HepG2 (cell line): ENCODE data around the gene LDHB. TPM values are rescaled to one million over a fixed set of nuclear protein-coding genes. Genes with fewer than 3 reads are reported as not detected.

Experiments used
- ATAC-seq: fragments of 200-7000 bp; cut with Tn5 transposase; 3 replicates; pipeline ENCODE4 v1.9.1; 2020; ENCODE audit warnings: mild to moderate bottlenecking, moderate library complexity
- BruUV-seq: library from RNA; stranded (reverse); fragments of 400-500 nt; replicated peaks from 2 replicates; lab custom pipeline; 2021; lab: Mats Ljungman, UMichigan
- CTCF ChIA-PET: fragments of 300-600 bp; formaldehyde crosslinking; extraction: SDS; loops from one replicate; lab custom pipeline; 2021; ENCODE audit warnings: low total read pairs, inconsistent platforms, low intra/inter-chr PET ratio; lab: Yijun Ruan, JAX
- POLR2A ChIA-PET: fragments of 350-600 bp; sonication (Branson Sonifier 250); formaldehyde crosslinking; loops from one replicate; lab custom pipeline; 2020; ENCODE audit warnings: antibody characterized with exemption, inconsistent platforms; lab: Yijun Ruan, JAX
- DNase-seq: peaks from one replicate; pipeline ENCODE4 v3.0.0-alpha.2; 2015; ENCODE audit warnings: low spot score
- FAIRE-seq: peaks from 3 replicates; lab custom pipeline; 2011; peaks lifted over from hg19 to GRCh38; lab: Jason Lieb, UNC
- H2AFZ ChIP-seq: one replicate; pipeline ENCODE4 v1.6.1; 2011; ENCODE audit warnings: low read length, inconsistent platforms
- H3K27ac ChIP-seq: fragments of 300-600 bp; 3 replicates; pipeline ENCODE4 v1.8.0; 2011; ENCODE audit warnings: mixed run types, mild to moderate bottlenecking, mixed read lengths, low read length, inconsistent platforms; ENCODE audit not compliant: insufficient read depth; ENCODE audit errors: extremely low read length
- H3K27me3 ChIP-seq, 2 experiments: fragments of 200-600 bp in 1 of 2; 2 replicates in 1 of 2; 3 replicates in 1 of 2; pipeline versions ENCODE4 v1.6.0 to v1.8.0; 2011; ENCODE audit warnings: low read length in 2 of 2, mild to moderate bottlenecking in 2 of 2, moderate library complexity in 2 of 2, inconsistent platforms in 1 of 2; ENCODE audit not compliant: insufficient read depth in 2 of 2, control insufficient read depth in 1 of 2
- H3K36me3 ChIP-seq, 2 experiments: fragments of 200-600 bp in 1 of 2; replicated peaks in 1 of 2; 2 replicates in 1 of 2; 3 replicates in 1 of 2; pipeline versions ENCODE4 v1.5.1 to v1.8.0; 2011; ENCODE audit warnings: low read length in 2 of 2, inconsistent platforms in 1 of 2; ENCODE audit not compliant: insufficient read depth in 2 of 2, control insufficient read depth in 1 of 2
- H3K4me1 ChIP-seq: 2 replicates; pipeline ENCODE4 v1.5.1; 2012; ENCODE audit warnings: low read length, inconsistent platforms; ENCODE audit not compliant: insufficient read depth
- H3K4me2 ChIP-seq: 2 replicates; pipeline ENCODE4 v1.6.0; 2011; ENCODE audit warnings: low read depth, low read length, inconsistent platforms
- H3K4me3 ChIP-seq, 3 experiments: fragments of 200-600 bp in 1 of 3; sonication (generic), shearing (Covaris generic) in 1 of 3; replicated peaks in 1 of 3; 2 replicates each; pipeline ENCODE4 v1.5.1; 2011 to 2016; ENCODE audit warnings: low read length in 3 of 3, inconsistent platforms in 2 of 3, low read depth in 2 of 3, mild to moderate bottlenecking in 2 of 3, control low read depth in 1 of 3, mixed read lengths in 1 of 3; ENCODE audit not compliant: insufficient read depth in 1 of 3
- H3K79me2 ChIP-seq: one replicate; pipeline ENCODE4 v1.6.1; 2011; ENCODE audit warnings: low read length, inconsistent platforms; ENCODE audit not compliant: insufficient read depth
- H3K9ac ChIP-seq: 2 replicates; pipeline ENCODE4 v1.6.0; 2011; ENCODE audit warnings: mild to moderate bottlenecking, low read depth, low read length, inconsistent platforms; ENCODE audit not compliant: insufficient read depth
- H3K9me3 ChIP-seq: 2 replicates; pipeline ENCODE4 v1.5.1; 2012; ENCODE audit warnings: mild to moderate bottlenecking, low read length
- H4K20me1 ChIP-seq: 2 replicates; pipeline ENCODE4 v1.6.0; 2011; ENCODE audit warnings: inconsistent platforms, mild to moderate bottlenecking, low read length, moderate library complexity; ENCODE audit not compliant: insufficient read depth
- ARNTL ChIP-seq: sonication (generic); formaldehyde crosslinking; IDR thresholded peaks from 2 replicates; pipeline ENCODE4 v1.4.0; 2020; ENCODE audit warnings: mild to moderate bottlenecking, missing genetic modification reagents
- FOXM1 ChIP-seq: sonication (generic); formaldehyde crosslinking; IDR thresholded peaks from 2 replicates; pipeline ENCODE4 v1.5.0; 2020; ENCODE audit warnings: missing genetic modification reagents
- FOXO1 ChIP-seq: sonication (generic); formaldehyde crosslinking; IDR thresholded peaks from 2 replicates; pipeline ENCODE4 v1.4.0; 2020; ENCODE audit warnings: missing genetic modification reagents
- MED13 ChIP-seq: sonication (generic); formaldehyde crosslinking; IDR thresholded peaks from 2 replicates; pipeline ENCODE4 v1.5.0; 2020; ENCODE audit warnings: missing genetic modification reagents
- MXD4 ChIP-seq: IDR thresholded peaks from 2 replicates; pipeline ENCODE4 v1.6.1; 2016; ENCODE audit warnings: mild to moderate bottlenecking, missing biosample characterization, missing genetic modification reagents
- POLR2G ChIP-seq: fragments of 200-400 bp; formaldehyde crosslinking; IDR thresholded peaks from 2 replicates; pipeline ENCODE4 v1.6.1; 2018; ENCODE audit warnings: mild to moderate bottlenecking, low read depth, low read length, moderate library complexity
- SIX4 ChIP-seq: sonication (generic); formaldehyde crosslinking; IDR thresholded peaks from 2 replicates; pipeline ENCODE4 v1.4.0; 2020; ENCODE audit warnings: missing genetic modification reagents
- SMC3 ChIP-seq: IDR thresholded peaks from 2 replicates; pipeline ENCODE4 v1.6.1; 2011; ENCODE audit warnings: low read length, improper control_type of control experiment
- SPEN ChIP-seq: sonication (generic); formaldehyde crosslinking; IDR thresholded peaks from 2 replicates; pipeline ENCODE4 v1.5.1; 2020; ENCODE audit warnings: low read depth, mild to moderate bottlenecking, missing genetic modification reagents
- TOE1 ChIP-seq: sonication (generic); formaldehyde crosslinking; IDR thresholded peaks from 2 replicates; pipeline ENCODE4 v1.4.0; 2020; ENCODE audit warnings: mild to moderate bottlenecking, missing genetic modification reagents
- TP53 ChIP-seq: sonication (generic); formaldehyde crosslinking; conservative IDR thresholded peaks from 2 replicates; pipeline ENCODE4 v1.4.0; 2020; ENCODE audit warnings: missing genetic modification reagents
- YY1 ChIP-seq: IDR thresholded peaks from 2 replicates; pipeline ENCODE4 v1.6.1; 2011; ENCODE audit warnings: low read length, low read depth, moderate library complexity, mild to moderate bottlenecking; ENCODE audit not compliant: insufficient read depth, insufficient replicate concordance
- ZC3H13 ChIP-seq: sonication (generic); formaldehyde crosslinking; IDR thresholded peaks from 2 replicates; pipeline ENCODE4 v1.8.1; 2023; ENCODE audit warnings: mild to moderate bottlenecking, missing genetic modification reagents, moderate library complexity
- ZFX ChIP-seq: sonication (generic); formaldehyde crosslinking; IDR thresholded peaks from 2 replicates; pipeline ENCODE4 v1.4.0; 2020; ENCODE audit warnings: mild to moderate bottlenecking, low read depth, missing genetic modification reagents, moderate library complexity
- ZNF224 ChIP-seq: sonication (generic); formaldehyde crosslinking; IDR thresholded peaks from 2 replicates; pipeline ENCODE4 v1.5.0; 2020; ENCODE audit warnings: mild to moderate bottlenecking, missing genetic modification reagents
- ZNF30 ChIP-seq: sonication (generic); formaldehyde crosslinking; IDR thresholded peaks from 2 replicates; pipeline ENCODE4 v1.5.0; 2020; ENCODE audit warnings: mild to moderate bottlenecking, missing genetic modification reagents
- ZNF326 ChIP-seq: sonication (generic); formaldehyde crosslinking; IDR thresholded peaks from 2 replicates; pipeline ENCODE4 v1.4.0; 2020; ENCODE audit warnings: missing genetic modification reagents, borderline replicate concordance
- ZUFSP ChIP-seq: sonication (generic); formaldehyde crosslinking; IDR thresholded peaks from 2 replicates; pipeline ENCODE4 v1.9.0; 2021; ENCODE audit warnings: missing genetic modification reagents, mild to moderate bottlenecking, borderline replicate concordance
- WGBS: methylation state at CpG from one replicate; pipeline ENCODE4 v1.1.6; 2017; ENCODE audit warnings: low lambda C conversion rate; 5-methylcytosine and 5-hydroxymethylcytosine counted together
- in situ Hi-C: cut with HindIII; loops from 2 replicates; pipeline ENCODE4 v1.10.0; 2017; ENCODE audit warnings: low pct_unique_long_range_greater_than_20kb; ENCODE audit not compliant: extremely low pct_ligation_motif_present
- intact Hi-C: fragments of 100-400 bp; cut with micrococcal nuclease; formaldehyde crosslinking; loops from one replicate; pipeline ENCODE4 v1.10.0; 2022; ENCODE audit not compliant: unreplicated experiment
- polyA plus RNA-seq, 8 experiments: library from polyadenylated mRNA; depleted of rRNA in 3 of 8; stranded (reverse) in 7 of 8; unstranded in 1 of 8; fragments of >200 nt; fragmentation: Illumina TruSeq in 4 of 8; extraction: Trizol in 4 of 8; gene quantifications; 2 replicates each; pipeline versions ENCODE4 v1.2.1 to v1.2.3, GENCODE V29; 2011 to 2016; ENCODE audit warnings: low read depth in 4 of 8, missing spikeins in 1 of 8, mixed read lengths in 1 of 8; ENCODE audit not compliant: insufficient read depth in 1 of 8
- total RNA-seq, 5 experiments: library from RNA; depleted of rRNA; stranded (reverse); fragments of >200 nt; fragmentation: Illumina TruSeq; extraction: Trizol; gene quantifications; 2 replicates each; pipeline ENCODE4 v1.2.3, GENCODE V29; 2016; ENCODE audit warnings: low read depth in 1 of 5

Gene LDHB
- total and polyA plus RNA-seq, 2 of the 13 experiments (the other 11 are each of a cell fraction or from before 2014, with no cell fraction given), result 0.08 TPM; not detected in 1

- BruUV-seq, result no TSS peak
- H3K27me3 ChIP-seq, result 0 out of 5 replicates have a peak, but pooled peaks cover 0 to 5% of the 10 kb centered on the region in 2 experiments
- 1% methylated on average over 4 of the region's 4 CpGs for WGBS
- in situ Hi-C loops, result no loop called here
- H4K20me1 ChIP-seq, result no peaks in the 10 kb centered on the region
- no peak overlapping the region for H3K4me2 ChIP-seq
- no peak for TF ChIP-seq MED13 (CRISPR knock-in tag)
- no peak for TF ChIP-seq ARNTL (CRISPR knock-in tag)
- no peak for TF ChIP-seq TP53 (CRISPR knock-in tag)
- no peak for TF ChIP-seq SIX4 (CRISPR knock-in tag)
- no peak for TF ChIP-seq ZNF30 (CRISPR knock-in tag)
- TF ChIP-seq TOE1, result no peak
- no peak for TF ChIP-seq FOXO1 (CRISPR knock-in tag)
- TF ChIP-seq ZNF224 (CRISPR knock-in tag), result no peak
- TF ChIP-seq FOXM1 (CRISPR knock-in tag), result no peak
- no peak for TF ChIP-seq ZNF326 (CRISPR knock-in tag)
- no peak for TF ChIP-seq POLR2G
- TF ChIP-seq YY1, result no peak
- no peak for TF ChIP-seq SPEN (CRISPR knock-in tag)
- no peak for TF ChIP-seq ZUFSP
- no peak for TF ChIP-seq SMC3
- TF ChIP-seq ZC3H13, result no peak
- no peak for TF ChIP-seq ZFX (CRISPR knock-in tag)
- TF ChIP-seq MXD4 (CRISPR knock-in tag), result no peak
- TF ChIP-seq, all 625 proteins: peak for 0
- Histone ChIP-seq H3K4me1 (no peaks in the 10 kb centered on the region), H3K9me3 (no peaks in the 10 kb centered on the region), H3K36me3 (no peaks in the 10 kb centered on the region), H3K27ac (no peak overlapping the region), H2AFZ (no peak overlapping the region), H3K79me2 (no peaks in the 10 kb centered on the region), H3K4me3 (no peak overlapping the region), H3K9ac (no peak overlapping the region)
- CTCF ChIA-PET, result no interaction called here
- intact Hi-C loops, result no loop called here
- POLR2A ChIA-PET, result no interaction called here
- ATAC-seq (no peak), DNase-seq (no peak), FAIRE-seq (no peak)
Observed at GRCh38 chr12:21666722-21667121, 9.1 kb upstream of the LDHB start.
